ENCODE results near the gene ZYX. TPM values are rescaled to one million over a fixed set of nuclear protein-coding genes. Genes with fewer than 3 reads are reported as not detected.

The ZYX gene
- total RNA-seq, 3 donors from 2014 or later (not counting 1 experiment from before 2014, with no cell fraction given): 168 to 219 (median 186) TPM

- Histone ChIP-seq H3K27ac (ENCODE audit: low read length) (peak overlapping the region; percentile 85), H3K27me3 (ENCODE audit: control insufficient read depth, insufficient read depth, low read length) (no peaks in the 10 kb centered on the region), H3K4me3 (ENCODE audit: low read length) (no peak overlapping the region), H3K36me3 (ENCODE audit: control insufficient read depth, insufficient read depth, low read length) (no peaks in the 10 kb centered on the region), H3K4me1 (ENCODE audit: control insufficient read depth, insufficient read depth, low read length) (peaks cover 86% of the 10 kb centered on the region), H3K9me3 (ENCODE audit: control insufficient read depth, insufficient read depth, low read length) (no peaks in the 10 kb centered on the region)
- Mint-ChIP-seq H3K36me3 (no peaks in the 10 kb centered on the region), H3K4me3 (peak overlapping the region; percentile 71), H3K9me3 (no peaks in the 10 kb centered on the region), H3K27me3 (ENCODE audit: low read depth in 2 of 2) (no peaks in the 10 kb centered on the region), H3K27ac (peak overlapping the region; percentile 75 to 94), H3K4me1 (peaks cover 70 to 75% of the 10 kb centered on the region in 2 donors)
- TF ChIP-seq, protein P1, sequence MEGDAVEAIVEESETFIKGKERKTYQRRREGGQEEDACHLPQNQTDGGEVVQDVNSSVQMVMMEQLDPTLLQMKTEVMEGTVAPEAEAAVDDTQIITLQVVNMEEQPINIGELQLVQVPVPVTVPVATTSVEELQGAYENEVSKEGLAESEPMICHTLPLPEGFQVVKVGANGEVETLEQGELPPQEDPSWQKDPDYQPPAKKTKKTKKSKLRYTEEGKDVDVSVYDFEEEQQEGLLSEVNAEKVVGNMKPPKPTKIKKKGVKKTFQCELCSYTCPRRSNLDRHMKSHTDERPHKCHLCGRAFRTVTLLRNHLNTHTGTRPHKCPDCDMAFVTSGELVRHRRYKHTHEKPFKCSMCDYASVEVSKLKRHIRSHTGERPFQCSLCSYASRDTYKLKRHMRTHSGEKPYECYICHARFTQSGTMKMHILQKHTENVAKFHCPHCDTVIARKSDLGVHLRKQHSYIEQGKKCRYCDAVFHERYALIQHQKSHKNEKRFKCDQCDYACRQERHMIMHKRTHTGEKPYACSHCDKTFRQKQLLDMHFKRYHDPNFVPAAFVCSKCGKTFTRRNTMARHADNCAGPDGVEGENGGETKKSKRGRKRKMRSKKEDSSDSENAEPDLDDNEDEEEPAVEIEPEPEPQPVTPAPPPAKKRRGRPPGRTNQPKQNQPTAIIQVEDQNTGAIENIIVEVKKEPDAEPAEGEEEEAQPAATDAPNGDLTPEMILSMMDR (IDR thresholded peaks at IDR 0.05): no peak
- ATAC-seq: no peak
- 74% methylated on average over 5 of the region's 5 CpGs for WGBS (ENCODE audit: insufficient coverage)
- intact Hi-C loops (cut with micrococcal nuclease): loop anchor here (5.0 to 10.0 kb wide), 3 partner anchors 41 to 582 kb away; no protein-coding TSS in a partner anchor
- no peak for DNase-seq
These were observed 4.7 kb upstream of the ZYX start for GRCh38 chr7:143376396-143376795.

GRCh38 chr7:143379611-143380259 is 1.4 kb upstream of the ZYX start:
- no peaks in the 10 kb centered on the region for H3K9me3 Mint-ChIP-seq
- H3K27ac Mint-ChIP-seq: peak overlapping the region; percentile 94 to 98
- 16% methylated on average over 14 of the region's 15 CpGs for WGBS (ENCODE audit: insufficient coverage)
- Histone ChIP-seq H3K27me3 (ENCODE audit: control insufficient read depth, insufficient read depth, low read length) (no peaks in the 10 kb centered on the region), H3K4me1 (ENCODE audit: control insufficient read depth, insufficient read depth, low read length) (peaks cover 87% of the 10 kb centered on the region), H3K4me3 (ENCODE audit: low read length) (peak overlapping the region; percentile 86), H3K27ac (ENCODE audit: low read length) (peak overlapping the region; percentile 95), H3K36me3 (ENCODE audit: control insufficient read depth, insufficient read depth, low read length) (peaks cover 3% of the 10 kb centered on the region), H3K9me3 (ENCODE audit: control insufficient read depth, insufficient read depth, low read length) (no peaks in the 10 kb centered on the region)
- no peaks in the 10 kb centered on the region for H3K27me3 Mint-ChIP-seq (ENCODE audit: low read depth in 2 of 2)
- no peak for ATAC-seq
- peak; percentile 35 to 45 for DNase-seq
- peak overlapping the region; percentile 92 for H3K4me3 Mint-ChIP-seq
- H3K4me1 Mint-ChIP-seq: peaks cover 50 to 62% of the 10 kb centered on the region in 2 donors
- no peaks in the 10 kb centered on the region for H3K36me3 Mint-ChIP-seq
- TF ChIP-seq, protein P1 (IDR thresholded peaks at IDR 0.05): no peak
- intact Hi-C loops (cut with micrococcal nuclease): loop anchor here (5.0 to 10.0 kb wide), 4 partner anchors 38 to 667 kb away; no protein-coding TSS in a partner anchor

- Histone ChIP-seq H3K27ac (ENCODE audit: low read length) (peak overlapping the region; percentile 95), H3K27me3 (ENCODE audit: control insufficient read depth, insufficient read depth, low read length) (no peaks in the 10 kb centered on the region), H3K36me3 (ENCODE audit: control insufficient read depth, insufficient read depth, low read length) (peaks cover 3% of the 10 kb centered on the region), H3K4me1 (ENCODE audit: control insufficient read depth, insufficient read depth, low read length) (peaks cover 87% of the 10 kb centered on the region), H3K4me3 (ENCODE audit: low read length) (peak overlapping the region; percentile 86), H3K9me3 (ENCODE audit: control insufficient read depth, insufficient read depth, low read length) (no peaks in the 10 kb centered on the region)
- DNase-seq: peak; percentile 84 to 93
- Mint-ChIP-seq H3K27ac (peak overlapping the region; percentile 94 to 98), H3K9me3 (no peaks in the 10 kb centered on the region), H3K4me1 (peaks cover 45 to 56% of the 10 kb centered on the region in 2 donors), H3K27me3 (ENCODE audit: low read depth in 2 of 2) (no peaks in the 10 kb centered on the region), H3K36me3 (no peaks in the 10 kb centered on the region), H3K4me3 (peak overlapping the region; percentile 92)
- intact Hi-C loops (cut with micrococcal nuclease): loop anchor here (5.0 kb wide), 1 partner anchor 668 kb away; no protein-coding TSS in a partner anchor
- WGBS (ENCODE audit: insufficient coverage): under 1% methylated on average over 35 of the region's 35 CpGs
- TF ChIP-seq, protein P1 (IDR thresholded peaks at IDR 0.05): peak; percentile 89
- peak; percentile 37 to 72 (median 52) for ATAC-seq
These were observed 892 bp upstream of the ZYX start for GRCh38 chr7:143380260-143380645.

Data from natural killer cell (primary cell).